GM19455 (cell line): Measurements from ENCODE around the gene NR4A1.
"Not testable (repeated sequence)": the region's sequence is repeated elsewhere in the genome, so short reads cannot be mapped to it uniquely, and the experiment has no call there.

Experiments
- ATAC-seq: cut with Tn5 transposase; IDR thresholded peaks from one replicate; pipeline ENCODE4 v1.9.1; 2021; ENCODE audit not compliant: unreplicated experiment

Gene NR4A1

DNA sequence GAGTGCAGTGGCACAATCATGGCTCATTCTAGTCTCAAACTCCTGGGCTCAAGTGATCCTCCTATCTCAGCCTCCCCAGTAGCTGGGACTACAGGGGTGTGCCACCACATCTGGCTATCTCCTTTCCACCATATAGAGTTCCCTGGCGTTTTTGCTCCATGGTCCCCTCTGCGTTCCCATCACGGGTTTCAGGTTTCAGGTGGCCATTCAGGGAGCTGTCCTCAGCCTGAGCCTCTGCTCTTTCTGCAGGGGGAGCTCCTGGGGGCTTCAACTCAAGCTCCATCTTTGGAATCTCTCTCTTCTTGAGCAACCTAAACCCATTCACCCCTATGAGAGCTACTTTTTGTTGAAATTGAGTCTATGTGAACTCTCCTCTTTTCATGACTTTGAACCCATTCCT is 39.8 kb downstream of the NR4A1 start:
- no peak for ATAC-seq

DNA sequence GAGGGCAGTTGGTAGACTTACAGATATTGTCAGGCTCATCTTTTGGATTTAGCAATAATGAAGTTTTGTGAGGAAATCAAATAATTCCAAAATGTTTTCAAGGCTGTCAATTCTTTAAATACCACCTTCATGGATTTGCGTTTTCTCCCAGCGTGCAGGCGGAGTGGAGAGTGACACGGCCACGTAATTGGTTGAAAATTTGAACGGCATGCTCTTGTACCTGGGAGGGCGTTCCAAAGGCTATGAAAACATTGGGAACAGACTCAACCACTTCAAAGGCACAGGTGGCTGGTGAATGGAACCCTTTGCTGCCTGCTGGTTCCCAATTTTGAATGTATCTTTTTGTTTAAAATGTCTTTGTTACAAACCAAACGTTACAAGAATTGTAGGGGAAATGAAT is 40.6 kb downstream of the NR4A1 start:
- no peak for ATAC-seq

DNA sequence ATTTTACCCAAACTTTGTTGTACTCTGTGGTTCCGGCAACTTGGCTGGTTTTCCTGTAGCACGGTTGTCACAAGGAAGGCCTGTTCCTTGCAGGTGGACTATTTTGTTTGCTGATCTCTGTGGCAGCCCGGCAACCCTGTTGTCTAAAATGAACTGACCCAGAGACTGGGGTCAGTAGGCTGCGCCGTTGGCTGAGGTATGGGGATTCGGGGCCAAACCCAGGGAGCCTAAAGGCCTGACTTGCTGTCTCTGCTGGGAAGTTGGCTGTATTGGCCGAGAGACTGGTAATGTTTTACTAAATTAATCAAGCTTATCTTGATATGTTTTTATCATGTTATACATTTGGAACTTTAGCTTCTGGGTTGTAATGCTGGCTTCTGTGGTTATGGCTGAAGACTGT is 42.1 kb downstream of the NR4A1 start:
- ATAC-seq, result no peak

DNA sequence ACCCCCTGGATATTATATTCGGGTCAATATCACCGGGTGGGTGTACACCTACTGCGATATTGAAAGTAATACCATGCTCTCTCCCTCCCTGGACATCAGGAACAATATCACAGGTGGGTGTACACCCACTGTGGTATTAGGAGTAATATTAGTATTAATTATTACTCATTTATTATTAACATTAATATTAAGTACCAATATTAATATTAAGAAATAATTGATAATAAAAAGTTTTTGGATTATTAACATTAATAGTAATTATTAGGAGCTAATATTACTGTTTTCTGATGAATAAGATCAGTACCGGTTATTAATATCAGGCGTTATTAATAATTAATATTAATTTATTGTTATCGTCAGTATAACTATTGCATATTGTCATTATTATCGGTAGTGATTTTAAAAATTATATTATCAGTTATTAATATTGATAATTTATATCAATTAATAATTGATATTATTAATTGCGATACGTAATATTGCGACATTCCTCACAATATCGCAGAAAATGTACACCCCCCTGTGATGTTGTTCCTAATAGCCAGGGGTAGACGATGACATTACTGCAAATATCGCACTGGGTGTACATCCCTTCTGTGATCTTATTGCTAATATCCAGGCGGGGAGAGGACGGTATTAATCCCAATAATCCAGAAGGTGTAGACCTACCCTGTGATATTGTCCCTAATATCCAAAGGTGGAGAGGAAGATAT is 45.2 kb downstream of the NR4A1 start:
- no peak for ATAC-seq

DNA sequence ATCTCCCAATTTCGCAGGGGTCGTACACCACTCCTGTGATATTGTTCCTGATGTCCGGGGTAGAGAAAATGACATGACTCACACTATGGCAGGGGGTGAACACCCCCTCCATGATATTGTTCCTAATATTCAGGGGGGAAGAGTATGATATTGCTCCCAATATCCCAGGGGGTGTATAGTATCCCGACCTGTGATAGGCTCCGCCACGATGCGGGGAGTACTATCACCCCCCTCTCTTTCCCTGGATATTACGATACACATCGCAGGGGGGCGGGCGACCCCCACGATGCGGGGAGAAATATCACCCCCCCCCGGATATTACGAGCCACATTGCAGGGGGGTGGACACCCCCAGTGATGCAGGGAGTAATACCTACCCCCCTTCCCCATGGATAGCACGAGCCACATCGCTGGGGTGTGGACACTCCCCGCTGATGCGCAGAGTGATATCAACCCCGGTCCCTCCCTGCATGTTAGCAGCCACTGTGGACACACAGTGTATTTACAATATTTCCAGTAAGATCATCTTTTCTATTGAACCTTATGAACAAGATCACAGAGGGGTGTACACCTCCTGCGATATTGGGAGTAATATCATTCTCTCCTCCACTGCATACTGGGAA is 45.9 kb downstream of the NR4A1 start:
- no peak for ATAC-seq

DNA sequence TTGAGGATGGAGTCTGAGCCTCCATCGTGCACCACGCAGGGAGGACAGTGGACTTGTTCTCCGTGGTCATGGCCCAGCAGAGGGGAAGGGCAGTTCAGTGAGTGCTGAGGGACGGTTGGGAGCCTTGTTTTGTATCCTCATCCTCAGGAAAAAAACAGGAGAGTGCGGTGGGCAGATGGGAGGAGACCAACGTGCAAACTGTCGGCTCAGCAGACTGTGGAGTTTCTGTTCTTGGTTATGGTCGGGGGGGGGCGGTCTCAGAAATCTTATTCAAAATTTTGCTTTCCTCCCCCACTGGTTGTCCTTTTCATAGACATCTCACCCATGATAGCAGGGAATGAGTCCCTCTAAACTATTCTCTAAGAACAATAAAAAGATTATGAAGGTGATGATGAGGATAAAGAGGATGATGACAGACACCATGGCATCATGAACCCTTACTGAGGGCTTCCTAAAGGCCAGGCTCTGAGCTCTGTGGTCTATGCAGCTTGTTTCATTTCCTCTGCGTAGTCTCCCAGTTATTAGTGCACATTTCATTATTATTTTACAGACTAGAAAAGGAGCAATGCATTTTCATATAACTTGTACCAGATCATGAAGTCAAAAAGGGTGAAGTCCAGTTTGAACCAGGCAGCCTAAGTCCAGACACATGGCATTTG is 53.3 kb downstream of the NR4A1 start:
- not testable (repeated sequence) for ATAC-seq
